NT2/D1 (cell line): ENCODE data around the gene MOCS2.

ENCODE experiments used
- DNase-seq: peaks from one replicate; pipeline ENCODE4 v3.0.0-alpha.2; 2011; ENCODE audit warnings: low read depth, low spot score
- H3K27me3 ChIP-seq: 2 replicates; pipeline ENCODE4 v1.6.0; 2011; ENCODE audit warnings: mild to moderate bottlenecking; ENCODE audit not compliant: insufficient read length, insufficient read depth
- H3K36me3 ChIP-seq: 2 replicates; pipeline ENCODE4 v1.6.1; 2011; ENCODE audit warnings: mild to moderate bottlenecking, low read length, mixed read lengths; ENCODE audit not compliant: insufficient read depth, insufficient read length
- H3K4me1 ChIP-seq: 2 replicates; pipeline ENCODE4 v1.5.1; 2011; ENCODE audit not compliant: insufficient read depth, insufficient read length
- H3K4me3 ChIP-seq: 2 replicates; pipeline ENCODE4 v1.5.1; 2011; ENCODE audit warnings: low read depth; ENCODE audit not compliant: insufficient read length
- H3K9ac ChIP-seq: 2 replicates; pipeline ENCODE4 v1.6.0; 2011; ENCODE audit warnings: low read depth; ENCODE audit not compliant: insufficient read length
- H3K9me3 ChIP-seq: 2 replicates; pipeline ENCODE4 v1.5.1; 2011; ENCODE audit warnings: mild to moderate bottlenecking, low read length; ENCODE audit not compliant: insufficient read depth
- SUZ12 ChIP-seq: IDR thresholded peaks from 2 replicates; pipeline ENCODE4 v1.6.1; 2011; ENCODE audit not compliant: insufficient read length, insufficient read depth; ENCODE audit errors: extremely low read depth
- YY1 ChIP-seq: IDR thresholded peaks from 2 replicates; pipeline ENCODE4 v1.6.1; 2011; ENCODE audit not compliant: insufficient read length, insufficient read depth
- ZNF274 ChIP-seq: IDR thresholded peaks from 2 replicates; pipeline ENCODE4 v1.6.1; 2011; ENCODE audit warnings: mild to moderate bottlenecking, low read depth, low read length

Gene MOCS2

DNA sequence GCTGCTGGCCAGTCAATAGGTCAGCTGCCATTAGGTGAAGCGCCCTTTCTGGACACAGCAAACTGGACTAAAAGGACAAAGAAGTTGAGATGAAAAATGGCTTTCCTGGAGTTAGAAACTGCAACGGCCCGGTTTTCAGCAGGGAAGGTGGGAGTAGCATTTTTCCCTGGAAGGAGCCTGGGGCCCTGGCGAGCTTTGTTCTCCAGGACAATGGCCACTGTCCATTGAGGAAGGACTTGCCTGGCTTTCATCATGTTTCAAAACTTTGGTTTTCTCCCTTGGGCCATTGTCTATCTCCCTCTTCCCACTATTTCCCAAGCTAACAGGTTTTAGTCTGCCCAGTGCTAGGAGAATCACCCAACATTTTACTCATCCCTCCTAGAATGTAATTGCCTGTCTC is 56.2 kb downstream of the MOCS2 start:
- TF ChIP-seq ZNF274 (no peak), YY1 (no peak), SUZ12 (no peak)
- Histone ChIP-seq H3K4me1 (no peaks in the 10 kb centered on the region), H3K4me3 (no peak overlapping the region), H3K9me3 (no peaks in the 10 kb centered on the region), H3K9ac (no peak overlapping the region), H3K27me3 (no peaks in the 10 kb centered on the region), H3K36me3 (no peaks in the 10 kb centered on the region)
- DNase-seq, result no peak

DNA sequence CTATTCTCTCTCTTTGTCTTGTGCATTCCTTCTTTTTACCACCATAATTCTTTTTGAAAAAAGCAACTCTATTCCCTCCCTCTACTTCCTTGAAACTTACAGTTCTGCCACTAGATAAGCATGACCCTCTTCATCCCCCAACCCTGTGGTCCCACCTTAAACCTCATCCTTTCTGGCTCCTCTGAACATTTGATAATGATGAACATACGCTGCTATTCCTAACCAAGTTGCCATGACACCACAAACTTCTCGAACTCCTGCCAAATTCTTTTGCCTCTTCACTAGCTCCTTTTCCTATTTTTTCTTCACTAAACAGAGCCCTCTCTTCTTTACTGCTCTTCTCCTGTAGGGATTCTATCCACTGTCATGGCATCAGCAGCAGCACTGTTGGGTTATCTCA is 57.1 kb downstream of the MOCS2 start:
- no peak overlapping the region for H3K9ac ChIP-seq
- no peaks in the 10 kb centered on the region for H3K27me3 ChIP-seq
- no peaks in the 10 kb centered on the region for H3K4me1 ChIP-seq
- TF ChIP-seq SUZ12 (no peak), YY1 (no peak), ZNF274 (no peak)
- no peaks in the 10 kb centered on the region for H3K36me3 ChIP-seq
- no peaks in the 10 kb centered on the region for H3K9me3 ChIP-seq
- no peak overlapping the region for H3K4me3 ChIP-seq
- no peak for DNase-seq

- Histone ChIP-seq H3K4me1 (no peaks in the 10 kb centered on the region), H3K9me3 (no peaks in the 10 kb centered on the region), H3K4me3 (no peak overlapping the region), H3K9ac (no peak overlapping the region), H3K27me3 (no peaks in the 10 kb centered on the region), H3K36me3 (no peaks in the 10 kb centered on the region)
- TF ChIP-seq SUZ12, result no peak
- TF ChIP-seq YY1, result no peak
- TF ChIP-seq ZNF274, result no peak
- DNase-seq, result no peak
Observed at GRCh38 chr5:53048248-53048647, 61.3 kb downstream of the MOCS2 start.
